Osteocyte (in vitro differentiated cells): ENCODE results near the gene KSR1. TPM values are rescaled to one million over a fixed set of nuclear protein-coding genes. Genes with fewer than 3 reads are reported as not detected.

Experiments used
- DNase-seq: peaks from one replicate; pipeline ENCODE4 v3.0.0; 2021; ENCODE audit warnings: mixed read lengths; ENCODE audit not compliant: unreplicated experiment; ENCODE audit errors: extremely low spot score
- H3K27ac Mint-ChIP-seq: one replicate; pipeline ENCODE4 v1.8.0; 2021; ENCODE audit warnings: mild to moderate bottlenecking, mixed read lengths; ENCODE audit not compliant: unreplicated experiment
- H3K27me3 Mint-ChIP-seq: one replicate; pipeline ENCODE4 v1.8.0; 2021; ENCODE audit warnings: mixed read lengths; ENCODE audit not compliant: unreplicated experiment
- H3K36me3 Mint-ChIP-seq: one replicate; pipeline ENCODE4 v1.8.0; 2021; ENCODE audit warnings: mixed read lengths; ENCODE audit not compliant: unreplicated experiment
- H3K4me1 Mint-ChIP-seq: one replicate; pipeline ENCODE4 v1.8.0; 2021; ENCODE audit warnings: mixed read lengths; ENCODE audit not compliant: unreplicated experiment
- H3K4me3 Mint-ChIP-seq: one replicate; pipeline ENCODE4 v1.8.0; 2021; ENCODE audit warnings: mild to moderate bottlenecking, moderate library complexity, mixed read lengths; ENCODE audit not compliant: unreplicated experiment
- H3K9me3 Mint-ChIP-seq: one replicate; pipeline ENCODE4 v1.8.0; 2021; ENCODE audit warnings: mixed read lengths; ENCODE audit not compliant: unreplicated experiment
- CTCF ChIP-seq: fragments of 200-600 bp; sonication (generic); IDR thresholded peaks from 2 replicates; pipeline ENCODE4 v1.5.0; 2021; ENCODE audit warnings: antibody characterized with exemption, mild to moderate bottlenecking, moderate library complexity
- total RNA-seq: library from RNA; stranded (reverse); gene quantifications from 2 replicates; pipeline ENCODE4 v1.2.1, GENCODE V29; 2021

KSR1 gene
- total RNA-seq, 1 donor from 2014 or later, result 63.4 TPM

GRCh38 chr17:27526604-27527002 is 70.4 kb downstream of the KSR1 start:
- no peaks in the 10 kb centered on the region for H3K27me3 Mint-ChIP-seq
- peaks cover 4% of the 10 kb centered on the region for H3K36me3 Mint-ChIP-seq
- DNase-seq, result no peak
- TF ChIP-seq CTCF, result no peak
- no peak overlapping the region for H3K27ac Mint-ChIP-seq
- H3K4me1 Mint-ChIP-seq, result peaks cover 52% of the 10 kb centered on the region
- H3K9me3 Mint-ChIP-seq, result no peaks in the 10 kb centered on the region
- H3K4me3 Mint-ChIP-seq, result peak overlapping the region; percentile 5

GRCh38 chr17:27529230-27529796 is 73.1 kb downstream of the KSR1 start:
- Mint-ChIP-seq H3K27me3 (no peaks in the 10 kb centered on the region), H3K36me3 (no peaks in the 10 kb centered on the region), H3K4me1 (peaks cover 79% of the 10 kb centered on the region), H3K9me3 (no peaks in the 10 kb centered on the region), H3K4me3 (no peak overlapping the region), H3K27ac (peak overlapping the region; percentile 86)
- TF ChIP-seq CTCF, result no peak
- DNase-seq, result no peak

- H3K4me3 Mint-ChIP-seq, result no peak overlapping the region
- no peaks in the 10 kb centered on the region for H3K36me3 Mint-ChIP-seq
- H3K9me3 Mint-ChIP-seq, result no peaks in the 10 kb centered on the region
- no peak for DNase-seq
- peak overlapping the region; percentile 80 for H3K27ac Mint-ChIP-seq
- TF ChIP-seq CTCF, result no peak
- H3K27me3 Mint-ChIP-seq, result no peaks in the 10 kb centered on the region
- peaks cover 91% of the 10 kb centered on the region for H3K4me1 Mint-ChIP-seq
These were observed 74.6 kb downstream of the KSR1 start for GRCh38 chr17:27530764-27531391.

- H3K4me1 Mint-ChIP-seq, result peaks cover 93% of the 10 kb centered on the region
- no peak for DNase-seq
- no peaks in the 10 kb centered on the region for H3K36me3 Mint-ChIP-seq
- no peak for TF ChIP-seq CTCF
- peak overlapping the region; percentile 80 for H3K27ac Mint-ChIP-seq
- no peak overlapping the region for H3K4me3 Mint-ChIP-seq
- H3K27me3 Mint-ChIP-seq, result no peaks in the 10 kb centered on the region
- H3K9me3 Mint-ChIP-seq, result no peaks in the 10 kb centered on the region
These were observed 75.3 kb downstream of the KSR1 start for GRCh38 chr17:27531469-27531961.
